ENCODE results near the gene RBM6.
"Not testable (repeated sequence)": the region's sequence is repeated elsewhere in the genome, so short reads cannot be mapped to it uniquely, and the experiment has no call there.

Gene RBM6

DNA sequence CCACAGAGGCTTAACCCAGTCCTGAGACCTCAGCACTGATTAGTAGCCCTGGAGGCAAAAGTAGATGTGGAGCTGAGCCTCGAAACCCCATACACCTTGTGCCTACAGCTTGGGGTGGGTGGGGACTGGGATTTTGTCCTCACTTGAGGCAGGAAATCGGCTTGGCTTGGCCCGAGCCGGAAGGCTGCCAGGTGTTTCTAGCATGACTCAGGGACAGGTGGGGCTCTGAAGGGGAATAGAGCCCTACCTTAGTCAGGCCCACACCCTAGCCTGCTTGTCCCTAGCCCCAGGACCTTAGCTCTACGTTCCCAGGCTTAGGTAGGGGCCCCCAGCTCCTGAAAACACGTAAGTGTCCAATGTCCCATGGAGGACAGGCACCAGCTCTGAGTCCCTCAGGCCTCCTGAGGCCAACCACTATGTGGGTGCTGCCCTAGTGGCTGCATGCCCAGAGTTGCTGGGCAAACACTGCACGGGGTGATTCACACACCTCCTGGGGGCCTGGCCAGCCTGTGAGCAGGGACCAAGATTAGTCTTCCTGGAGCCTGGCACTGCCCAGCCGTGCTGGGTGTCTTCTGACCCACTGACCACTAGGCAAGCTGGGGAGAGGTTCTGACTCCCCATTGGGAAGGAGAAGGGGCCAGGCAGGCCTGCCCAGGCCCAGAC, 39.3 kb upstream of the RBM6 start:
- TF ChIP-seq, protein P1, sequence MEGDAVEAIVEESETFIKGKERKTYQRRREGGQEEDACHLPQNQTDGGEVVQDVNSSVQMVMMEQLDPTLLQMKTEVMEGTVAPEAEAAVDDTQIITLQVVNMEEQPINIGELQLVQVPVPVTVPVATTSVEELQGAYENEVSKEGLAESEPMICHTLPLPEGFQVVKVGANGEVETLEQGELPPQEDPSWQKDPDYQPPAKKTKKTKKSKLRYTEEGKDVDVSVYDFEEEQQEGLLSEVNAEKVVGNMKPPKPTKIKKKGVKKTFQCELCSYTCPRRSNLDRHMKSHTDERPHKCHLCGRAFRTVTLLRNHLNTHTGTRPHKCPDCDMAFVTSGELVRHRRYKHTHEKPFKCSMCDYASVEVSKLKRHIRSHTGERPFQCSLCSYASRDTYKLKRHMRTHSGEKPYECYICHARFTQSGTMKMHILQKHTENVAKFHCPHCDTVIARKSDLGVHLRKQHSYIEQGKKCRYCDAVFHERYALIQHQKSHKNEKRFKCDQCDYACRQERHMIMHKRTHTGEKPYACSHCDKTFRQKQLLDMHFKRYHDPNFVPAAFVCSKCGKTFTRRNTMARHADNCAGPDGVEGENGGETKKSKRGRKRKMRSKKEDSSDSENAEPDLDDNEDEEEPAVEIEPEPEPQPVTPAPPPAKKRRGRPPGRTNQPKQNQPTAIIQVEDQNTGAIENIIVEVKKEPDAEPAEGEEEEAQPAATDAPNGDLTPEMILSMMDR (IDR thresholded peaks at IDR 0.05; ENCODE audit: low read depth, low read length, missing control alignments) = no peak
- H3K4me3 ChIP-seq (replicated peaks; ENCODE audit: low read depth, low read length) = no peak overlapping the region
- DNase-seq (ENCODE audit: extremely low read depth, low read depth) = no peak

- H3K4me3 ChIP-seq (replicated peaks; ENCODE audit: low read depth, low read length) = no peak overlapping the region
- TF ChIP-seq, protein P1 (IDR thresholded peaks at IDR 0.05; ENCODE audit: low read depth, low read length, missing control alignments) = no peak
Measured at GRCh38 chr3:49901366-49902339, 38.3 kb upstream of the RBM6 start.

GRCh38 chr3:49902511-49903345, 37.2 kb upstream of the RBM6 start:
- no peak for DNase-seq (ENCODE audit: extremely low read depth, low read depth)
- H3K4me3 ChIP-seq (replicated peaks; ENCODE audit: low read depth, low read length) = no peak overlapping the region
- TF ChIP-seq, protein P1 (IDR thresholded peaks at IDR 0.05; ENCODE audit: low read depth, low read length, missing control alignments) = no peak

More at GRCh38 chr3:49901366-49902339, 38.3 kb upstream of the RBM6 start:
- DNase-seq (ENCODE audit: extremely low read depth, low read depth) = no peak

DNA sequence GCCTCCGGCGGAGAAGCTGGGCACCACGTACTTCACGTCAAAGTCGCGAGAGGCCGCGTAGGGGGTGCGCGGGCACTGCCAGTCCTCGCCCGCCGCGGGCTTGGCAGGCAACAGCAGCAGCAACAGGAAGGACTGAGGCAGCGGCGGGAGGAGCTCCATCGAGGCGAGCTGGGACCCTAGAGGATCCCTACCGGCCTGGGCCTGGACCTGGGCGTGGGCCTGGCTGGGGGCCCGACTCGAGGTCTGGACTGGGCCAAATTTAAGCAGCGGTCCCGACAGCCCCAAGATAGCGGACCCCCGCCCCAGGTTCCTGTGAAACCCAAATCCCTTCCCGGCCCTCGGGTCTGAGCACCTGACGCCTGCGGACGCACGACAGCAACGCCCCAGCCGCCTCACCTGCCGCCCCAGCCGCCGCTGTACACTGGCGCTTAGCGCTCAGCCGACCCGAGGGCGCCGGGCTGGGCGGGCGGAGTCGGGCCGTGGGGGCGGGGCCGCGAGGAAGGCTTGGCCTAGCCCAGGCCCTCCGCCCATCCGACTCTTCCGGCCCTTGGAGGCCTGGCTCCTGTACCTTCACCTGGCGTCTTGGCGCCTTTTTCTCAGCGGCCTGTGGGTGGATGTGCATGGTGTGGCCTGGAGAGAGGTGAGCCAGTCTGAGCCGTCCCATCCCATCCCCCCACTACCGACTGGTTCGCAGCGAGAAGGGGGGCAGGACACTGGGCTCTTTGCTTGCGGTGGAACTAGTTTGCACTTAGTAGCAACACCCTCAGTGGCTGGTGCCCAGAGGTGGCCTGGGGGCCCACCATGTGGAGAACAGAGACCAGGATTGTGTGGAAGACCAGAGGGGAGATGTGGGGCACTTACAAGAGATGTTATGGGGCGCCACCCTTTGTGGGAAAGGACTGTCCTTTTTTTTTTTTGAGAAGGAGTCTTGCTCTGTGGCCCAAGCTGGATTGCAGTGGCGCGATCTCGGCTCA, 36.2 kb upstream of the RBM6 start, which contains the start of gene MST1R:
Gene MST1R, minus strand, starts transcription at position 423 of the 974 bp plus-strand sequence. Its CDS starts 264 bp downstream, at position 159.
- DNase-seq (ENCODE audit: extremely low read depth, low read depth) = no peak
- TF ChIP-seq, protein P1 (IDR thresholded peaks at IDR 0.05; ENCODE audit: low read depth, low read length, missing control alignments) = no peak
- no peak within 1 kb of the TSS for H3K4me3 ChIP-seq (replicated peaks; ENCODE audit: low read depth, low read length)

DNA sequence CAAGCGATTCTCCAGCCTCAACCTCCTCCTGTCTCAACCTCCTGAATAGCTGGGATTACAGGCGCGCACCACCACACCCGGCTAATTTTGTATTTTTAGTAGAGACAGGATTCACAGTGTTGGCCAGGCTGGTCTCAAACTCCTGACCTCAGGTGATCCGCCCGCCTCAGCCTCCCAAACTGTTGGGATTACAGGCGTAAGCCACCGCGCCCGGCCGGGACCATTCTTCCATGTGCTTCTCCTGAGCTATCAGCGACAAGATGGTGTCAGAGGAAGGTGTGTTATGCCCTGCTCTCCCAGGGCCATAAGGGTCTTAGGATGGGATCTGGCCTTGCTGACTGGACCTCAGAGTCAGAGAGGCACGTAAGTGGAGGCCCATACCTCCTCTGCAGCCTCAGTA, 35.5 kb upstream of the RBM6 start:
- not testable (repeated sequence) for DNase-seq (ENCODE audit: extremely low read depth, low read depth); H3K4me3 ChIP-seq (replicated peaks; ENCODE audit: low read depth, low read length)

DNA sequence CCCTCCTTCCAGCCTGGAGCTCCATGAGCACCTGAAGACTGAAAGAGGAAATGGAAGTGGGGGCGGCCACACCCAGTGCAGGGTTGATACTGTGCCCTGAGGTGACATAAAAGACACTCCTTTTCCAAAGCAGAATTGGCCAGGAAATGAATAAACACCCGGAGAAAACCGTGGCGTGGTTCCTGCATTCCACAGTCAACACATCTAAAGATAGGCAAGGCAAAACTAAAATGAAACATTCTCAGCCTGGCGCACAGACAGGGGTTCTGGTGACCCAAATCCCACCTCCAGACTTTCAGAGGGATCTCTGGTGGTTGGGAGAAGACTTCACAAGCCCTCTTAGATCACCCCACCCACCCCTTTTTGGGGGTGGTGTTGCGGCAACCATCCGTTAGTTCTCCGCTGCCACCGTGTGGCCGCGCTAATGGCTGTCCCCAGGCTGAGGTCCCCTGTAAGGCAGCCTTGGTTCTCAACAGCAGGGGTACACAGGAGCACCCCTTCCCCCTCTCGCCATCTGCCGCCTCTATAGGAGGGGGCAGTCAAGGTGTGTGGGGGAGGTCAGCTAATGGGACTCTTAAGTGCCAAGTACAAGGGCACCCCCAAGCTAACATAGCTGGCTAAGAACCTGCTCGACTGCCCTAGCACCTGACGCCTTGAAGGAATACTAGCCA, 33.7 kb upstream of the RBM6 start:
- no peak overlapping the region for H3K4me3 ChIP-seq (replicated peaks; ENCODE audit: low read depth, low read length)
- TF ChIP-seq, protein P1 (IDR thresholded peaks at IDR 0.05; ENCODE audit: low read depth, low read length, missing control alignments) = peak; percentile 80
- no peak for DNase-seq (ENCODE audit: extremely low read depth, low read depth)

Data from HFF-Myc (cell line).